NB4 (cell line): ENCODE results near the gene PDE4D.

Source experiments
- DNase-seq: peaks from one replicate; pipeline ENCODE4 v3.0.0; 2010; ENCODE audit warnings: low read depth
- H3K4me3 ChIP-seq: one replicate; pipeline ENCODE4 v1.5.1; 2011; ENCODE audit warnings: mild to moderate bottlenecking, low read depth, low read length, moderate library complexity
- MYC ChIP-seq: IDR thresholded peaks from 2 replicates; pipeline ENCODE4 v1.6.1; 2011; ENCODE audit warnings: low read depth, low read length
- POLR2A ChIP-seq: IDR thresholded peaks from 2 replicates; pipeline ENCODE4 v1.6.1; 2011; ENCODE audit warnings: mild to moderate bottlenecking; ENCODE audit not compliant: insufficient read length; ENCODE audit errors: extremely low read depth
- TF ChIP-seq, protein P1 (sequence below): IDR thresholded peaks from 2 replicates; pipeline ENCODE4 v1.6.1; 2011; ENCODE audit warnings: low read depth, low read length
- TF ChIP-seq, protein P2 (sequence below): IDR thresholded peaks from one replicate; pipeline ENCODE4 v1.5.1; 2012; ENCODE audit warnings: low read depth, low read length

The PDE4D gene

DNA sequence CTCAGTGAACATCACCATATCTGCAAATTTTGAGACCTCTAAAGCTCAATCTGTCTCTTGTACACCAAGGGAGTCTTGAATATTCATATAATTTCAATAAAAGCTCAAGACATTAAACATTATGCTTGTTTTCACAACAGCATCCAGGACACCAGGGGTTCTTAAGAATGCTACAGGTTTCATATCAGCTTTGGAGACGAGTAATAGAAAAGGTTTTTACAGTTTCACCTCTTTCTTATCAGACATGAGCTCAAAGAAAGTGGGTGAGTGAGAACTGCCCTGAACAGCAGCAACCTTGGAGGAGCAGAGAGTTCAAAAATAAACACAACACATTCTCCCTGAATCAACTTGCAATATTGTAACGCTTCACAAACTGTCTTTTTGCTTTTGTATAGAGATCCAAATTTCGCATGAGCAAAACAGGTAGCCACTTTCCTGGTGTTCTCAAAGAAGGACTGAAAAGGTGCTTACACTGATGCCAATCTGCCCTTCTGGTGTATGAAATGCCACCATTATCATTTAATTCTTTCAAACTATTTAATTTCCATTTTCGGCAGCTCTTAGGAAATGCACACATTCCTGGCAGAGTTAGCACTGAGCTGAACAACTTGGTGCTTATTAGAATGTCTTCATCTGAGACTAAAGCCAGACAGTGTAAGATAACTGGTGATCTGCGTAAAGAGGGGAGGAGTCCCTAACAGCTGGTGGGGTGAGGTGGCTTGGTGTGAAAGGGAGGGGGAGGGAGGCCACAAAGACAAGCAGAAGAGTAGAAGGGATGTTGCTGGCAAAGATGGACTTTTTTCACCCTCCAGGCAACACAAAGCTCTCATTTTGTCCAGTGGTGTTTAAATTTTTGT lies 535.3 kb downstream of the PDE4D start:
- no peak for TF ChIP-seq POLR2A
- H3K4me3 ChIP-seq, result no peak overlapping the region
- DNase-seq, result peak; percentile 56

DNA sequence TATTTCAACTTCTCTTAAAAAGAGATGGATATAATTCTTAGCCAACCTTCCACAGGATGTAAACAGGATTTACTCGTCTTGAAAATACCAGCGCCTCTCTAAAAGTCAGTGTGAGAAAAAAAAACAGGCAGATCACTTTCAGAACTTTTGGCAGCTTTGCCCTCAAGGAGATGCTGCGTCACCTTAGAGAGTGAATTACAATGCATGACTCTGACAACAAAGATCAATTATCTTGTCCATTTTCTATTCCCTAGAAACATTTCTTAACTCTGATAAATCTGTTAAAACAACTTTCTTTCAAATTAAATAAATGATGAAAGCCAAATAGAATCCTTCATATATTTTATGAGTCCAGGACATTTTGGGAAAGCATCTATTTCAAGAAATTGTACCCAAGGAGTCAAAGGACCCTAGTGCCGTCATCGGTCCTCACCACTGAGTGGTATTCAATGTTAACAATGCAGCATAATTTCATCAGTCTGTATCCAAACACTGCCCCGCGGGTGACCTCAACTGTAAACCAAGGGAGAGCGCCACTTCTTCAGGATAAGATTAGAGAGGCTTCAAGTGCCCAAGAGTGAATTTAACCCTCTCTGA lies 536.0 kb downstream of the PDE4D start:
- no peak overlapping the region for H3K4me3 ChIP-seq
- DNase-seq, result no peak
- no peak for TF ChIP-seq MYC
- TF ChIP-seq POLR2A, result no peak
- TF ChIP-seq, protein P1, sequence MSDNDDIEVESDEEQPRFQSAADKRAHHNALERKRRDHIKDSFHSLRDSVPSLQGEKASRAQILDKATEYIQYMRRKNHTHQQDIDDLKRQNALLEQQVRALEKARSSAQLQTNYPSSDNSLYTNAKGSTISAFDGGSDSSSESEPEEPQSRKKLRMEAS, result no peak
- TF ChIP-seq, protein P2, sequence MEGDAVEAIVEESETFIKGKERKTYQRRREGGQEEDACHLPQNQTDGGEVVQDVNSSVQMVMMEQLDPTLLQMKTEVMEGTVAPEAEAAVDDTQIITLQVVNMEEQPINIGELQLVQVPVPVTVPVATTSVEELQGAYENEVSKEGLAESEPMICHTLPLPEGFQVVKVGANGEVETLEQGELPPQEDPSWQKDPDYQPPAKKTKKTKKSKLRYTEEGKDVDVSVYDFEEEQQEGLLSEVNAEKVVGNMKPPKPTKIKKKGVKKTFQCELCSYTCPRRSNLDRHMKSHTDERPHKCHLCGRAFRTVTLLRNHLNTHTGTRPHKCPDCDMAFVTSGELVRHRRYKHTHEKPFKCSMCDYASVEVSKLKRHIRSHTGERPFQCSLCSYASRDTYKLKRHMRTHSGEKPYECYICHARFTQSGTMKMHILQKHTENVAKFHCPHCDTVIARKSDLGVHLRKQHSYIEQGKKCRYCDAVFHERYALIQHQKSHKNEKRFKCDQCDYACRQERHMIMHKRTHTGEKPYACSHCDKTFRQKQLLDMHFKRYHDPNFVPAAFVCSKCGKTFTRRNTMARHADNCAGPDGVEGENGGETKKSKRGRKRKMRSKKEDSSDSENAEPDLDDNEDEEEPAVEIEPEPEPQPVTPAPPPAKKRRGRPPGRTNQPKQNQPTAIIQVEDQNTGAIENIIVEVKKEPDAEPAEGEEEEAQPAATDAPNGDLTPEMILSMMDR, result no peak

DNA sequence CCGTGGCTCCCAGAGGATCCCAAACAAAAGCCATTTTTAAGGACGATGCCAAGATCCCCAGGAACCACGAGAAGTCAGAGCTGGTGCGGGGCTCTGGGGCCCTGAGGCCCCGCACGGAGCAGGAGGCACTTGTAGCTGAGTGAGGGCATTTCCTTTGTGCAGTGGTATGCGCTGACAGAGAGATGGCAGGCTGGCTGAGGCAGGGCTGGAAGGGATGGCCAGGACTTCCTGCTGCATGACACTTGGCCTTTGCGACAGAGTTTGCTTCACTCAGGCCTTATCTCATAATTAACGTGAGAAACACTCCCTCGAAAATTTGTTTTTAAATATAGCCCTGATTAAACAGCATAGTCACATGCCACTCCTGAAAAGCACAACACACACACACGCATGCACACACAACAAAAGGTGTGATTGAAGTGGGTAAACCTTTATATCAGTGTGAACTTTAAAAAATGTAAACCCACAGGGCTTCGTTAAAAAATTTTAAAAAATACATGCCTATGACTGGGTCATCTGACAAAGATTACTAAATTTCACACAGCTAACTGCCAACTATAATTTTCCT lies 536.6 kb downstream of the PDE4D start:
- peak; percentile 47 for DNase-seq
- TF ChIP-seq, protein P2, result no peak
- TF ChIP-seq MYC, result peak; percentile 13; the same call in 1 of the 2 replicates
- TF ChIP-seq, protein P1, result peak; percentile 23; the same call in 1 of the 2 replicates
- no peak for TF ChIP-seq POLR2A
- no peak overlapping the region for H3K4me3 ChIP-seq

DNA sequence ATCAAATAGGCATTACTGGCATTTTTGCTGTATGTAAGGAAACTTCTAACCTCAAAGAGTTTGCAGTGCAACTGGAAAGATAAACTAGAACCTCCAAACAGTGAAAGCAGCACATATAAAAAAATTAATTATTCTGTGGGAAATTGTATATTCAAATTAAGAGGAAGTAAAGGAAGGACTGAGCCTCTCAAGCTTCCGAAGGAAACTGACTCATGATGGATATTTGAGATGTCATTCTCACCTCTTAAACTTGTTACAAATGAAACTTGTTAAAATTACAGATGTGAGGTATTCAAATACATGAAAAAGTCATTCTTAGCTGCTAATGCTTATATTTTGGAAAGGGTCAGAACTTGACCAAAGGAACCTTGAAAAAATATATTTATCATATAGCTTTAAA lies 538.7 kb downstream of the PDE4D start:
- no peak overlapping the region for H3K4me3 ChIP-seq
- DNase-seq, result no peak
- no peak for TF ChIP-seq POLR2A
- TF ChIP-seq, protein P1, result no peak
- TF ChIP-seq, protein P2, result no peak
- TF ChIP-seq MYC, result no peak

DNA sequence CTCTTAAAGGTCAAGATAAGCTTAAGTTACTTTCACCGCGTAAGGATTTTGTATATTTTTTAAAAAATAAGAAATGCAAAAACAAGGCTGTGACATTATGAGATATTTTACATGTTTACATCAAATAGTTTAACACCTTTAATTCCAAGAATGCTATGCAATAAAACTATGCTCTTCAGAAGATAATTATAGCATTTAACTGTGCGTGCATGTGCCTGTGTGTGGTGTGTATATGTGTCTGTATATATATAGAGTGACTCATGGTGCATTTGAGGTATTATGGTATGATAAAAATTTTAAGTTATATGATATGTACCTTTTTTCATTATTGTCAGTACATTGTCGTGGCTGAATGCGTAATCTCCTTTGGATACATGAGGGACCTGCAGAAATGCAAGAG lies 539.3 kb downstream of the PDE4D start:
- TF ChIP-seq MYC, result no peak
- TF ChIP-seq POLR2A, result no peak
- TF ChIP-seq, protein P1, result no peak
- DNase-seq, result no peak
- no peak overlapping the region for H3K4me3 ChIP-seq

DNA sequence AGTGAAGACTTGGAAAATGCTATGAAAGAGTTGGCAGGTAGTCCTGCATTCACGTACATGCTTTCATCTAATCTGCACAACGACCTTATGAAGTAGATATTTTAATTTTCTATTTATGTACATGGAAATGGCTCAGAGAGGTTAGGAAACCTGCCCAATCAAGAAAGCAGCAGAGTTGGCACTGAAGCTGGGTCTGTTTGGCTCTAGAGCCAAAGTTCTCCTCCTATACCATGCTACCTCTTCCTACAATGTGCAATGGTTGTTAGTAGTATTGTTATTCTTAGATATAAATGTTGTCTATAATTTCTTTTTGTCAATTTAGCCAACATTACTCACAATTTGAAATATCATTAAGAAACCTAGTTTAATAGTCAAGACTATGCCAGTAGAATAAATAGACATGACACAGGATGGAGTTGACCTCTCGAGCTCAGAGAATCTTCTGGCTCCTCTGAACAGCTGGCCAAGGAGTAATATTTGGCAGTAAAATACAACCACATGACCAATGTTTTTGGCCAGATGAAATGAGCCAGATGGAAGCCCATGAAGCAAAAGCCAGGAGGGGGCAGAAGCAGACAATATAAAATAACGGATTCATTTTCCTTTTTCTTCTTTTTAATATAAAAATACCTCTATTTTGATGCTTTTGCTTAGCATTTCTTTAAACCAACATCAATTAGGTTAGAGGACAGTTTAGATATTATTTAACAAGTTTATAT lies 542.3 kb downstream of the PDE4D start:
- TF ChIP-seq MYC, result no peak
- no peak for TF ChIP-seq POLR2A
- TF ChIP-seq, protein P1, result no peak
- TF ChIP-seq, protein P2, result no peak
- no peak for DNase-seq
- H3K4me3 ChIP-seq, result no peak overlapping the region
